Upper lobe of left lung (tissue), 6 donors: ENCODE data around the gene SLC7A10. TPM values are rescaled to one million over a fixed set of nuclear protein-coding genes. Genes with fewer than 3 reads are reported as not detected.
"Not testable (repeated sequence)": the region's sequence is repeated elsewhere in the genome, so short reads cannot be mapped to it uniquely, and the experiment has no call there.

Experiments used
- ATAC-seq, 2 donors: fragments of 200-7000 bp; cut with Tn5 transposase; one replicate each; pipeline ENCODE4 v1.9.1; 2022; ENCODE audit warnings: mild to moderate bottlenecking in 2 of 2, moderate library complexity in 2 of 2; ENCODE audit not compliant: low FRiP score in 2 of 2
- DNase-seq, 2 donors: peaks; one replicate each; pipeline ENCODE4 v3.0.0-alpha.2; 2019 to 2020
- H3K27ac ChIP-seq, 4 donors: fragments of 200-600 bp; sonication (generic); one replicate each; pipeline ENCODE4 v1.5.1; 2016 to 2019
- H3K27me3 ChIP-seq, 4 donors: fragments of 200-600 bp; sonication (generic); one replicate each; pipeline ENCODE4 v1.5.1; 2017 to 2019
- H3K36me3 ChIP-seq, 4 donors: fragments of 200-600 bp; sonication (generic); one replicate each; pipeline ENCODE4 v1.5.1; 2016 to 2019
- H3K4me1 ChIP-seq, 4 donors: fragments of 200-600 bp; sonication (generic); one replicate each; pipeline ENCODE4 v1.5.1; 2018 to 2019
- H3K4me3 ChIP-seq, 4 donors: fragments of 200-600 bp; sonication (generic); one replicate each; pipeline ENCODE4 v1.5.1; 2017 to 2019; ENCODE audit warnings: mild to moderate bottlenecking in 2 of 4, moderate library complexity in 1 of 4
- H3K9me3 ChIP-seq, 4 donors: fragments of 200-600 bp; sonication (generic); one replicate each; pipeline ENCODE4 v1.5.1; 2018 to 2019
- EP300 ChIP-seq, 4 donors: sonication (generic); formaldehyde crosslinking; IDR thresholded peaks; one replicate each; pipeline ENCODE4 v1.5.1; 2017; ENCODE audit warnings: antibody characterized with exemption in 4 of 4, control low read depth in 2 of 4
- POLR2A ChIP-seq, 4 donors: fragments of 450-650 bp; IDR thresholded peaks; one replicate each; pipeline ENCODE4 v1.5.1; 2016 to 2017; ENCODE audit warnings: antibody characterized with exemption in 4 of 4, mild to moderate bottlenecking in 2 of 4
- POLR2AphosphoS5 ChIP-seq, 2 donors: sonication (generic); formaldehyde crosslinking; IDR thresholded peaks; one replicate each; pipeline ENCODE4 v1.5.1; 2017; ENCODE audit warnings: antibody characterized with exemption in 2 of 2
- WGBS, 2 donors: methylation state at CpG; one replicate each; pipeline ENCODE4 v1.1.5; 2017 to 2018; 5-methylcytosine and 5-hydroxymethylcytosine counted together
- total RNA-seq, 6 donors: library from RNA; depleted of rRNA in 4 of 6; stranded (reverse); fragments of >200 nt in 4 of 6; gene quantifications; one replicate each; pipeline versions ENCODE4 v1.1.0 to v1.2.1, GENCODE V29; 2016 to 2021
- TF ChIP-seq, protein P1 (sequence below), 6 experiments: fragments of 450-650 bp in 4 of 6; fragments of 200-600 bp in 2 of 6; sonication (generic) in 2 of 6; IDR thresholded peaks; one replicate each; pipeline ENCODE4 v1.5.1; 2016 to 2019; ENCODE audit warnings: antibody characterized with exemption in 6 of 6
- donor health status: DM: no; HTN: no; CAD: no; lungs with moderate emphysema.
- donor health status: DM: no; HTN: yes; CAD: no; lungs with severe emphysema.

SLC7A10 gene
- total RNA-seq, 6 donors from 2014 or later: 0.29 to 2.1 (median 0.47) TPM; not detected in 2

DNA sequence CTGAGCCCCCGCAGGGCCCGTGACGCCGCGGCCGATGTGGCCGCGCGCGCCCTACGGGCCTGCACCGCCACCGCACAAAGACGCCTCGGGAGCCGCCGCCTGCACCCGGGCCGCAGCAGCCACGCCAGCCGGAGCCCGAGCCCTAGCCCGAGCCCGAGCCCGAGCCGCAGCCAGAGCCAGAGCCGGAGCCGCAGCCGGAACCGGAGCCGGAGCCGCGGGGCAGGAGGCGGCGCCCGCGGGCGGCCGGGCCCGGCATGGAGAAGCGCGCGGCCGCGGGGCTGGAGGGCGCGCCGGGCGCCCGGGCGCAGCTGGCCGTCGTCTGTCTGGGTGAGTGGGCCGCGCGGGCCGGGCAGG, 31.1 kb downstream of the SLC7A10 start:
- no peaks in the 10 kb centered on the region for H3K9me3 ChIP-seq
- H3K36me3 ChIP-seq: no peaks in the 10 kb centered on the region
- no CpG with 5 or more reads among the region's 57 CpGs for WGBS, 2 donors
- peak overlapping the region in 3 of 4 donors; percentile 70 for H3K4me3 ChIP-seq
- H3K4me1 ChIP-seq: peaks cover 8 to 22% (median 11%) of the 10 kb centered on the region in 4 donors
- peak in 1 of 2 donors; percentile 59 for ATAC-seq
- peak overlapping the region in 1 of 4 donors; percentile 70 for H3K27ac ChIP-seq
- no peak for TF ChIP-seq POLR2AphosphoS5 (IDR thresholded peaks at IDR 0.05)
- TF ChIP-seq, protein P1, sequence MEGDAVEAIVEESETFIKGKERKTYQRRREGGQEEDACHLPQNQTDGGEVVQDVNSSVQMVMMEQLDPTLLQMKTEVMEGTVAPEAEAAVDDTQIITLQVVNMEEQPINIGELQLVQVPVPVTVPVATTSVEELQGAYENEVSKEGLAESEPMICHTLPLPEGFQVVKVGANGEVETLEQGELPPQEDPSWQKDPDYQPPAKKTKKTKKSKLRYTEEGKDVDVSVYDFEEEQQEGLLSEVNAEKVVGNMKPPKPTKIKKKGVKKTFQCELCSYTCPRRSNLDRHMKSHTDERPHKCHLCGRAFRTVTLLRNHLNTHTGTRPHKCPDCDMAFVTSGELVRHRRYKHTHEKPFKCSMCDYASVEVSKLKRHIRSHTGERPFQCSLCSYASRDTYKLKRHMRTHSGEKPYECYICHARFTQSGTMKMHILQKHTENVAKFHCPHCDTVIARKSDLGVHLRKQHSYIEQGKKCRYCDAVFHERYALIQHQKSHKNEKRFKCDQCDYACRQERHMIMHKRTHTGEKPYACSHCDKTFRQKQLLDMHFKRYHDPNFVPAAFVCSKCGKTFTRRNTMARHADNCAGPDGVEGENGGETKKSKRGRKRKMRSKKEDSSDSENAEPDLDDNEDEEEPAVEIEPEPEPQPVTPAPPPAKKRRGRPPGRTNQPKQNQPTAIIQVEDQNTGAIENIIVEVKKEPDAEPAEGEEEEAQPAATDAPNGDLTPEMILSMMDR (IDR thresholded peaks at IDR 0.05): no peak
- TF ChIP-seq EP300 (IDR thresholded peaks at IDR 0.05): no peak
- TF ChIP-seq POLR2A (IDR thresholded peaks at IDR 0.05): no peak
- H3K27me3 ChIP-seq: no peaks in the 10 kb centered on the region
- DNase-seq: peak in 1 of 2 donors; percentile 89

DNA sequence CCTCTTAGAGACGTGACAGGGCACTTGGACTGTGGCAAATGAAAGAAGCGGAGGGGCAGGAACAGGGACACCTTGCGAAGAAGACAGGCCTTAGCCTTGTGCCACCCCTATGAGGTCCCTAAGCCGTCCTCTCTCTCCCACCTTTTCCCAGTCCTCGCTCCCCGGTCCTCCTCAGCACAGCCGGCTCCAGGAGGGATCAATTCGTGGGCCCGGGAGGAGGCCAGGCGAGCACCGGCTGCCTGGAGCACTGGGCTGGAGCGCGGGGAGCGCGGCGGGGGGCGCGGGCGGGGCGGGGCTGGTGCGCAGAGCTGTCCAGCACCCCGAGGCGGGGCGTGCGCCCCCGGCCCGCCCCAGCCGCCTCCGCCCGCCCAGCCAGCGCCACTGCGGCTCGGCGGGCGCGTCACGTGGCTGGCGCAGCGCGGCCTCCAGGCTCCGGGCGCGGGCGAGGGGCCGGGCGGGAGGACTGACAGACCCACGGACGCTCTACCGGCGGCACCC, 31.7 kb downstream of the SLC7A10 start, which contains the start of gene LRP3:
Gene LRP3 (plus strand): TSS at position 466 of the 498 bp plus-strand sequence. CDS start 456 bp downstream, outside the sequence.
- ATAC-seq: peak in 1 of 2 donors; percentile 79
- H3K9me3 ChIP-seq: no peaks in the 10 kb centered on the region
- TF ChIP-seq POLR2AphosphoS5 (IDR thresholded peaks at IDR 0.05) (no peak), POLR2A (IDR thresholded peaks at IDR 0.05) (no peak), EP300 (IDR thresholded peaks at IDR 0.05) (no peak)
- TF ChIP-seq, protein P1 (IDR thresholded peaks at IDR 0.05): no peak
- 7 to 36% methylated on average over 5 to 26 of the region's 50 CpGs for WGBS, 2 donors
- peak within 1 kb of the TSS; percentile 42 to 70 (median 70) for H3K4me3 ChIP-seq
- peaks cover 8 to 22% (median 11%) of the 10 kb centered on the region in 4 donors for H3K4me1 ChIP-seq
- no peaks in the 10 kb centered on the region for H3K27me3 ChIP-seq
- peak; percentile 48 to 91 for DNase-seq
- H3K36me3 ChIP-seq: no peaks in the 10 kb centered on the region
- peak within 1 kb of the TSS in 1 of 4 donors; percentile 70 for H3K27ac ChIP-seq

DNA sequence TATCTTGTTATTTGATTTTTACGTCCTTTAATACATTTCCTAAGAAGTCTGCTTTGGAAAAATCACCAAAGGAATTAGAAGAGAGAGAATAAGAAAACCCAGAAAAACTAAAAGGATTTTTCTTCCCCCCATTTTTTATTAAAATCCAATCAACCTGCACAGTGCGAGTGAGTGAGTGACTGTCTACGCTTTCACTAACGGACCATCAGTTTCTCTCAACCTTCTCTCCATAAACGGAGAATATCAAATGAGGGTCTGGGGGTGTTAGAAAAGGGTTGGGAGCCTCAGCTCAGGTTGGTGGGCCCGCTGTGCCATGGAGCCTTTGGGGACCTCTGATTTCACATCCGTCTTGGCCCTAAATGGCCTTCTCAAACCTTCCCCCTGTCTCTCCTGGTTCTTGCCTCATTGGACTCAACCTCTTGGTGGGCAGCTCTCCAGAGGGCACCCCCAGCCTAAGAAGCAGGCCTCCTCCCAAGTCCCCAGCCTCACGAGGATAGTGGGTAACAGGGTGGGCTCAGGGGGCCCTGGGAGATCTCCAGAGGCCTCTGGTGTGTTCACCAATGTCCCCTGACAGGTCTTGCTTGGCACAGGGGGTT, 32.3 kb downstream of the SLC7A10 start:
- H3K27me3 ChIP-seq: no peaks in the 10 kb centered on the region
- 82 to 84% methylated on average over 8 of the region's 8 CpGs for WGBS, 2 donors
- ATAC-seq (no peak), DNase-seq (no peak)
- H3K4me3 ChIP-seq: peak overlapping the region in 3 of 4 donors; percentile 41 to 70 (median 70)
- no peak overlapping the region for H3K27ac ChIP-seq
- peaks cover 8 to 22% (median 11%) of the 10 kb centered on the region in 4 donors for H3K4me1 ChIP-seq
- H3K9me3 ChIP-seq: no peaks in the 10 kb centered on the region
- TF ChIP-seq, protein P1 (IDR thresholded peaks at IDR 0.05): no peak
- no peak for TF ChIP-seq EP300 (IDR thresholded peaks at IDR 0.05)
- no peak for TF ChIP-seq POLR2A (IDR thresholded peaks at IDR 0.05)
- no peak for TF ChIP-seq POLR2AphosphoS5 (IDR thresholded peaks at IDR 0.05)
- H3K36me3 ChIP-seq: no peaks in the 10 kb centered on the region

DNA sequence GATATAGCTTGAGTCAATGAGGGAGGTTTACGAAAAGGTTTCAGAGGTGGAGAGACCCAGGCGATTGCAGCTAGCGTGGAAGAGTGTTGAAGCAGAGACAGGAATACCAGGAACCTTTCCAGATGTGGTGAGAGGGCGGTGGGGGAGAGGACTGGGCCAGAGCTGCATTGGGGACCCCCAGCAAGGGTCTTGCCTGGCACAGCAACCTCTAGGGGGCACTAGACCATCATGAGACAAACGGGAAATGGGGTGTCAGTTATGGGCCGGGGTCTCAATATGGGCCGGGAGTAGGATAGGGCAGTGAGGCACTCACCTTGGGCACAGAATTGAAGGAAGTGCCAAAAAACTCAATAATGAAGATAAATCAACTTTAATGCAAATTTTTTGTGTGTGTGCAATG, 33.6 kb downstream of the SLC7A10 start:
- ATAC-seq (no peak), DNase-seq (no peak)
- 72 to 77% methylated on average over 7 of the region's 7 CpGs for WGBS, 2 donors

DNA sequence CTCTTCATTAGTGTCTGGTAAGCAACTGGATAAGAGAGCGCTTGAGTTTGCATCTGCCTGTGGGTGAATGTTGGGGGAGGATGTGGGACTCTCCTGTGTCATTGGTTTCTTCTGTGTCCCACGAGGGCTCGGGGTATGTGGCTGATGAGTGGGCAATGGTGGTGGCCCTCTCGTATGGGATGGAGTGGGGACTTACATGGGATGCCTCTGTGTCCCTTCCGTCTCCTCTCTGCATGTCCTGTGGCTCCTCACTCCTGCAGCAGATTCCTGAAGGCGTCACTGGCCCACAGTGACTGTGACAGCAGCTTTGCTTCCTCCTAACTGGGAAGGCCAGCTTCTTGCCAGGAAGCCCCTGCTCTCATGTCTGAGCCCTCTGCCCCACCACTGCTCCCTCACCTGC, 34.1 kb downstream of the SLC7A10 start:
- DNase-seq (no peak), ATAC-seq (no peak)
- no peaks in the 10 kb centered on the region for H3K36me3 ChIP-seq
- 79 to 90% methylated on average over 4 to 6 of the region's 6 CpGs for WGBS, 2 donors
- H3K27me3 ChIP-seq: no peaks in the 10 kb centered on the region
- H3K27ac ChIP-seq: no peak overlapping the region
- H3K9me3 ChIP-seq: no peaks in the 10 kb centered on the region
- H3K4me1 ChIP-seq: peaks cover 8 to 22% (median 11%) of the 10 kb centered on the region in 4 donors
- no peak overlapping the region for H3K4me3 ChIP-seq
- TF ChIP-seq, protein P1 (IDR thresholded peaks at IDR 0.05): no peak
- no peak for TF ChIP-seq POLR2A (IDR thresholded peaks at IDR 0.05)
- no peak for TF ChIP-seq POLR2AphosphoS5 (IDR thresholded peaks at IDR 0.05)
- TF ChIP-seq EP300 (IDR thresholded peaks at IDR 0.05): no peak

More for the DNA sequence above, 33.6 kb downstream of the SLC7A10 start:
- peaks cover 8 to 22% (median 11%) of the 10 kb centered on the region in 4 donors for H3K4me1 ChIP-seq
- no peak overlapping the region for H3K4me3 ChIP-seq
- H3K27me3 ChIP-seq: no peaks in the 10 kb centered on the region
- no peak for TF ChIP-seq POLR2A (IDR thresholded peaks at IDR 0.05)
- H3K27ac ChIP-seq: no peak overlapping the region
- H3K9me3 ChIP-seq: no peaks in the 10 kb centered on the region
- H3K36me3 ChIP-seq: no peaks in the 10 kb centered on the region

DNA sequence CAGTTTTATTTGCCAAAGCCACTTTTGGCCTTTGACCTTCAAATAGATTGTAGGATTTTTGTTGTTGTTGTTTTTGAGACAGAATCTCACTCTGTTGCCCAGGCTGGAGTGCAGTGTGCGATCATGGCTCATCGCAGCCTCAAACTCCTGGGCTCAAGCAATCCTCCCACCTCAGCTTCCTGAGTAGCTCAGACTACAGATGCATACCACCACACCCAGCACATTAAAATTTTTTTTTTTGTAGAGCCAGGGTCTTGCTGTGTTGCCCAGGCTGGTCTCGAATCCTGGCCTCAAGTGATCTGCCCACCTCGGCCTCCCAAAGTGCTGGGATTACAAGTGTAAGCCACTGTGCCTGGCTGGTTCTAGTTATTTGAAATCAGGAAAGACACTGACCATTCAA, 34.6 kb downstream of the SLC7A10 start:
- H3K4me3 ChIP-seq, H3K9me3 ChIP-seq, ATAC-seq, H3K36me3 ChIP-seq, H3K27ac ChIP-seq, DNase-seq, H3K27me3 ChIP-seq: not testable (repeated sequence)
- 92 to 99% methylated on average over 3 to 4 of the region's 4 CpGs for WGBS, 2 donors
- peaks cover 8 to 22% (median 11%) of the 10 kb centered on the region in 4 donors for H3K4me1 ChIP-seq
